Activated gamma-delta T cell (primary cell): ENCODE measurements around the gene PPA2.
"Not testable (repeated sequence)": the region's sequence is repeated elsewhere in the genome, so short reads cannot be mapped to it uniquely, and the experiment has no call there.

Experiments used
- DNase-seq: peaks from one replicate; lab custom pipeline; 2025; lab: John Stamatoyannopoulos, UW
- total RNA-seq, 2 donors: gene quantifications; one replicate each; lab custom pipeline; 2026; lab: John Stamatoyannopoulos, UW

The PPA2 gene
- 55.9 to 58.1 reads per million in 2 donors for total RNA-seq

- peak; percentile 68 for DNase-seq
Measured at GRCh38 chr4:105473324-105474098, at the start of gene PPA2. Gene PPA2 (minus strand): TSS chr4:105474062. CDS start chr4:105474050, 12 bp downstream.

GRCh38 chr4:105520819-105521790 is 47.2 kb upstream of the PPA2 start:
- no peak for DNase-seq

DNA sequence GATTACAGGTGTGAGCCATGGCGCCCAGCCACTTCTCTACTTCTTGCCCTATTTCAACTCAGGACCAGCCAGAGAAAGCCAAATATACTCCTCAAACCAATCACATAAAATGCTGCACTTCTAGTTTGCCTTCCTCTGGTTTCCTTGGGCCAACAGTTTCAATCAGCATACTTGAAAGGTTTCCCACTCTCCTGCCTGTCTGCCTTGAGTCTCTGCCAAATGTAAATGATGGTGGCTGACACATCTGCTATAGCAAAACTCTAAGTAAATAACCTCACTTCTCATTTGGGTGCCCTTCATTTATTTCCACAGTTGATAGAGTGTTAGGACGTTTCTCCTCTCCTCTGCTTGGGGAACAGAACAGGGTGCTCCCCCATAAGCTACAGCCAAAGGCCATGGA is 36.4 kb upstream of the PPA2 start:
- DNase-seq, result no peak

- DNase-seq, result no peak
Measured at GRCh38 chr4:105509714-105510113, 35.9 kb upstream of the PPA2 start.

- no peak for DNase-seq
Measured at GRCh38 chr4:105509291-105509690, 35.4 kb upstream of the PPA2 start.

DNA sequence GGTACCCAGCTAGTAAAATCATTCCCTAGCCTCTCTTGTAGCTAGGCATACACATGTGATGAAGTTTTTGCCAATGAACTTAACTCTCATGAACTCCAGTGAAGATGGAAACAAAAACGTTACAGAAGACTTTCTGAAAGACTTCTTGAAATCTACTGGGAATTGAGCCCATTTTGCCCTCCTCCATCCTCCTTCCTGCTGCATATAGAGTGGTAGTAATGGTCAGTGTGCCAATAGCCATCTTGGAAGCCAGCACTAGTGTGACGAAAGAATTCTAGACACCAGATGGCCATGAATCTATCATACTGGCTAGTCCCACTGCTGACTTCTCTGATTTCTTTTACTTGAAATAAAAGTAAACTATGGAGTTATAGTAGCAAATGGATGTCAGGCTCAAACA is 30.9 kb upstream of the PPA2 start:
- DNase-seq, result no peak

DNA sequence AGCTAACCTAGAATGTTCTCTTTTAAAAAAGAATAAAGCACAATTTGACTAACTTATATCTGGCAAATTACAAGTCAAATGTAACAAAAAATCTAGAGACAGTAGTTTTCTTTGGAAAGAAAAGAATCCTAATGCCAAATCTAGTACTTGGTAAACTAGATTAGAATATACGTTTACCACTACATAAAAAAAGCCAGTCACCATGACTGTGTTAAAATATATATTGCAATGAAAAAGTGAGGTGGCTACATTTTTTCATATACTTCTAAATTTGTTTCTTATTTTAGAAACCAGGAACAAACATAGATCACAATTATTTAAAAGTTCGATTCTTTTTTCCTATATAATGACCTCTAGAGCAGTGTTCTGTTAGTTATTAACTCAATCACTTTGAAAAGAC is 29.6 kb upstream of the PPA2 start:
- no peak for DNase-seq

- no peak for DNase-seq
Measured at GRCh38 chr4:105496899-105497298, 23.0 kb upstream of the PPA2 start.

- DNase-seq, result no peak
Measured at GRCh38 chr4:105495667-105496066, 21.8 kb upstream of the PPA2 start.

- no peak for DNase-seq
Measured at GRCh38 chr4:105490523-105490922, 16.7 kb upstream of the PPA2 start.

GRCh38 chr4:105483840-105484239 is 10.0 kb upstream of the PPA2 start:
- no peak for DNase-seq

- no peak for DNase-seq
Measured at GRCh38 chr4:105474099-105474518, 247 bp upstream of the PPA2 start.

- DNase-seq, result no peak
Measured at GRCh38 chr4:105472871-105473323, 965 bp downstream of the PPA2 start.

GRCh38 chr4:105471566-105472176 is 2.2 kb downstream of the PPA2 start:
- no peak for DNase-seq

- DNase-seq, result no peak
Measured at GRCh38 chr4:105470766-105471165, 3.1 kb downstream of the PPA2 start.

- DNase-seq, result no peak
Measured at GRCh38 chr4:105469736-105470135, 4.1 kb downstream of the PPA2 start.

DNA sequence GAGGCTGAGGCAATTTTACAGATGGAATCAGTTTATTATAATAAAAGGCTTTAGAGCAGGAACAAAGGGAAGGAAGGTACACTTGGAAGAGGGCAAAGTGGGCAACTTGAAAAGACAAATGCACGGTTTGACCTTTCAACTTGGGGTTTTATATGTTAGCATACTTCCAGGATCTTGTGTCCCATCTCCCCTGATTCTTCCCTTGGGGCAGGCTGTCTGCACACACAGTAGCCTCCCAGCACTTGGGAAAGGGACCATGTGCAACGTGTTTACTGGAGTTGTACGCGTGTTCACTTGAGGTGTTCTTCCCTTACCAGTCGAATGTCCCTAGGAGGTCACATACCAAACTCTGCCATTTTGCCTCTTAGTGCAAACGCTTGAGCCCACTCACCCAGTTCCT is 7.3 kb downstream of the PPA2 start:
- no peak for DNase-seq

GRCh38 chr4:105464563-105464962 is 9.3 kb downstream of the PPA2 start:
- DNase-seq, result not testable (repeated sequence)

DNA sequence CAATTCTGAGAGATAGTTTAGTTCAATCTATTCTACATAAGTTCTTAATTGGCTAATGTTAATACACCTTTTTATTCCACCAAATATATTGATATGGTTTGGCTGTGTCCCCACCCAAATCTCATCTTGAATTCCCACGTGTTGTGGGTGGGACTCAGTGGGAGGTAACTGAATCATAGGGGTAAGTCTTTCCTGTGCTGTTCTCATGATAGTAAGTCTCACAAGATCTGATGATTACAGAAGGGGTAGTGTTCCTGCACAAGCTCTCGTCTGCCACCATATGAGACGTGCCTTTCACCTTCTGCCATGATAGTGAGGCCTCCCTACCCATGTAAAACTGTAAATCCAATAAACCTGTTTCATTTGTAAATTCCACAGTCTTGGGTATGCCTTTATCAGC is 11.3 kb downstream of the PPA2 start:
- no peak for DNase-seq

- DNase-seq, result no peak
Measured at GRCh38 chr4:105461621-105462382, 12.1 kb downstream of the PPA2 start.

GRCh38 chr4:105461221-105461620 is 12.6 kb downstream of the PPA2 start:
- no peak for DNase-seq
